22Rv1 (cell line): ENCODE results near the gene SLX4IP.

Source experiments
- H3K27ac ChIP-seq: fragments of 450-650 bp; 2 replicates; pipeline ENCODE4 v1.5.1; 2017
- CTCF ChIP-seq: fragments of 450-650 bp; IDR thresholded peaks from 2 replicates; pipeline ENCODE4 v1.5.1; 2017; ENCODE audit warnings: mild to moderate bottlenecking
- ZFX ChIP-seq: fragments of 450-650 bp; IDR thresholded peaks from 2 replicates; pipeline ENCODE4 v1.6.1; 2017; ENCODE audit warnings: antibody characterized with exemption, borderline replicate concordance

SLX4IP gene

GRCh38 chr20:10556519-10557083 is 121.5 kb downstream of the SLX4IP start:
- TF ChIP-seq ZFX (no peak), CTCF (no peak)
- H3K27ac ChIP-seq = no peak overlapping the region

GRCh38 chr20:10557685-10558084 is 122.6 kb downstream of the SLX4IP start:
- H3K27ac ChIP-seq = no peak overlapping the region
- TF ChIP-seq ZFX (no peak), CTCF (no peak)

GRCh38 chr20:10558635-10559187 is 123.6 kb downstream of the SLX4IP start:
- TF ChIP-seq CTCF (no peak), ZFX (no peak)
- no peak overlapping the region for H3K27ac ChIP-seq

DNA sequence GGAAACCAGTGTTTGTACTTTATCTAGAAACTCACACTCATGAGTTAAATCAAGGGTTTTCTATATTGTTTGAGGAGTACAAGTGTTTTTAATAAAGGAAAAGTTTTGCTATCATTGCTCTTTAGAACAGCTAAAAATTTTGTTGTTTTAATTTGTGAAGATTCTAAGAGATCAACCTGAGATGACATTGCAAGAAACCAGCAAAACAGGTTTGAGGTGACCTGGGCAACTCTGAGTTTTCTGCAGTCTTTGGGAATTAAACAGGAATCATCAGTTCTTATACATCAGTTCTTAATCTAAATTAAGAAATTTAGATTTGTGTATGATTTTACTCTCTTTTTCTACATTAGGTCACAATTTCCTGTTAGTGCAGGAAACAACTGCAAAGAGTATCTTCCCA is 124.2 kb downstream of the SLX4IP start:
- no peak overlapping the region for H3K27ac ChIP-seq
- no peak for TF ChIP-seq CTCF
- no peak for TF ChIP-seq ZFX

- TF ChIP-seq CTCF (no peak), ZFX (no peak)
- H3K27ac ChIP-seq = no peak overlapping the region
Observed at GRCh38 chr20:10560686-10561085, 125.6 kb downstream of the SLX4IP start.

DNA sequence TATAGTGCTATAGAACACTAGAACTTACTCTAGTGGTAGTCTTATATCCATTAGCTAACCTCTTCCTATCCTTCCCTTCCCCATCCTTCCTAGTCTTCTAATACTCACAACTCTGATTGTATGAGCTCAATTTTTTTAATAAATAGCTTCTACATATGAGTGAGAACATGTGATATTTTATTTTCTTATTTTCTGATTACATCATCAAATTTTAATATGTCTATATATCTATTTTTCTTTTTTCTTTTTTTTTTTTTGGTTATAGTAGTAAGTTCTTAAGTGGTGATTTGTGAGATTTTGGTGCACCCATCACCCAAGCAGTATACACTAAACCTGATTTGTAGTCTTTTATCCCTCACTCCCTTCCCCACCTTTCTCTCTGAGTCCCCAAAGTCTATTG is 126.2 kb downstream of the SLX4IP start:
- no peak overlapping the region for H3K27ac ChIP-seq
- TF ChIP-seq CTCF = no peak
- no peak for TF ChIP-seq ZFX

- TF ChIP-seq ZFX = no peak
- TF ChIP-seq CTCF = no peak
- no peak overlapping the region for H3K27ac ChIP-seq
Observed at GRCh38 chr20:10562899-10563298, 127.8 kb downstream of the SLX4IP start.
